NCI-H2081 (cell line): Measurements from ENCODE around the gene PAPPA.

Source experiments
- DNase-seq, 2 experiments: peaks; one replicate each; lab custom pipeline; 2025; lab: John Stamatoyannopoulos, UW

The PAPPA gene

GRCh38 chr9:116383936-116384335 is 230.3 kb downstream of the PAPPA start:
- no peak for DNase-seq

- no peak for DNase-seq
These were observed 234.5 kb downstream of the PAPPA start for GRCh38 chr9:116387934-116388698.

- no peak for DNase-seq
These were observed 236.1 kb downstream of the PAPPA start for GRCh38 chr9:116389541-116390302.

- no peak for DNase-seq
These were observed 237.0 kb downstream of the PAPPA start for GRCh38 chr9:116390303-116391228.

- no peak for DNase-seq
These were observed 237.8 kb downstream of the PAPPA start for GRCh38 chr9:116391306-116391900.

- DNase-seq: no peak
These were observed 239.6 kb downstream of the PAPPA start for GRCh38 chr9:116393198-116393597.

- DNase-seq: no peak
These were observed 240.5 kb downstream of the PAPPA start for GRCh38 chr9:116394070-116394469.

GRCh38 chr9:116394894-116395698 is 241.5 kb downstream of the PAPPA start:
- DNase-seq: no peak

GRCh38 chr9:116395699-116396037 is 242.1 kb downstream of the PAPPA start:
- no peak for DNase-seq

GRCh38 chr9:116403171-116403570 is 249.6 kb downstream of the PAPPA start:
- DNase-seq: no peak

GRCh38 chr9:116404228-116404627 is 250.6 kb downstream of the PAPPA start:
- no peak for DNase-seq

- no peak for DNase-seq
These were observed 251.7 kb downstream of the PAPPA start for GRCh38 chr9:116405321-116405720.

- no peak for DNase-seq
These were observed 252.9 kb downstream of the PAPPA start for GRCh38 chr9:116406469-116406868.

- DNase-seq: no peak
These were observed 255.5 kb downstream of the PAPPA start for GRCh38 chr9:116409129-116409528.

GRCh38 chr9:116409638-116410037 is 256.0 kb downstream of the PAPPA start:
- no peak for DNase-seq

GRCh38 chr9:116411506-116411905 is 257.9 kb downstream of the PAPPA start:
- DNase-seq: no peak

GRCh38 chr9:116414374-116414773 is 260.8 kb downstream of the PAPPA start:
- no peak for DNase-seq

GRCh38 chr9:116416421-116416820 is 262.8 kb downstream of the PAPPA start:
- DNase-seq: no peak

- DNase-seq: no peak
These were observed 263.9 kb downstream of the PAPPA start for GRCh38 chr9:116417464-116417863.

- DNase-seq: no peak
These were observed 265.6 kb downstream of the PAPPA start for GRCh38 chr9:116419181-116419580.

- DNase-seq: no peak
These were observed 267.5 kb downstream of the PAPPA start for GRCh38 chr9:116420993-116421538.
